HEK293T (cell line): Measurements from ENCODE around the gene RET.

ENCODE experiments used
- ARNT ChIP-seq: fragments of 450-650 bp; IDR thresholded peaks from 2 replicates; pipeline ENCODE4 v1.6.1; 2017; ENCODE audit warnings: mild to moderate bottlenecking
- FOXK2 ChIP-seq: fragments of 450-650 bp; IDR thresholded peaks from 2 replicates; pipeline ENCODE4 v1.6.1; 2016; ENCODE audit warnings: mild to moderate bottlenecking

GRCh38 chr10:43084812-43085211 lies 7.9 kb downstream of the RET start:
- no peak for TF ChIP-seq ARNT
- TF ChIP-seq FOXK2, result no peak
